GM10266 (cell line): Measurements from ENCODE around the gene ZMYM4.
"Not testable (repeated sequence)": the region's sequence is repeated elsewhere in the genome, so short reads cannot be mapped to it uniquely, and the experiment has no call there.

ENCODE experiments used
- DNase-seq: peaks from one replicate; pipeline ENCODE4 v3.0.0; 2012; ENCODE audit errors: extremely low spot score
- CTCF ChIP-seq: IDR thresholded peaks from 2 replicates; pipeline ENCODE4 v1.5.1; 2012; ENCODE audit warnings: mild to moderate bottlenecking, low read depth; ENCODE audit not compliant: control insufficient read depth, insufficient read depth; ENCODE audit errors: missing control alignments

Gene ZMYM4

GRCh38 chr1:35326246-35326866, 57.8 kb downstream of the ZMYM4 start:
- TF ChIP-seq CTCF: no peak
- no peak for DNase-seq

- DNase-seq: not testable (repeated sequence)
Observed at GRCh38 chr1:35331618-35332017, 63.1 kb downstream of the ZMYM4 start.

DNA sequence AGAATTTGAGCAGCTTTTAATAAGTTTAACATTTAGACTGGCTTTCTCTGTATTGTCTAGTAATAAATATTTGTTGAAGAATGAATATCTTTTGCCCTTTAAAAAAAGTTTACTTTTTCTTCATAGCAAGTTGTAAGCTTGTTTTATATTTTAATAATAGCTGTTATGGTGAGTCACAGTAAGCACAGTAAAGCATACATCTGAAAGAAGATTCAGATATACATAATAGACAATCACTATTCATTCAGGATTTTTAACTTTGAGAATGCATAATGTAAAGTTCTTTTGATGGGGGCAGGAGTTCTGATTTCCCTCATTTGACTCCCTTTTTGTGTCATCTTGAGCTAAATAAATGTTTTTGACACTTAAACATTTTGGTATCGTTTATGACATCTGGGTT, 66.0 kb downstream of the ZMYM4 start:
- no peak for DNase-seq
- TF ChIP-seq CTCF: no peak

- TF ChIP-seq CTCF: no peak
Observed at GRCh38 chr1:35340519-35340918, 72.0 kb downstream of the ZMYM4 start.

GRCh38 chr1:35345439-35345981, 77.0 kb downstream of the ZMYM4 start:
- no peak for DNase-seq
- TF ChIP-seq CTCF: no peak

More at GRCh38 chr1:35340519-35340918, 72.0 kb downstream of the ZMYM4 start:
- no peak for DNase-seq

DNA sequence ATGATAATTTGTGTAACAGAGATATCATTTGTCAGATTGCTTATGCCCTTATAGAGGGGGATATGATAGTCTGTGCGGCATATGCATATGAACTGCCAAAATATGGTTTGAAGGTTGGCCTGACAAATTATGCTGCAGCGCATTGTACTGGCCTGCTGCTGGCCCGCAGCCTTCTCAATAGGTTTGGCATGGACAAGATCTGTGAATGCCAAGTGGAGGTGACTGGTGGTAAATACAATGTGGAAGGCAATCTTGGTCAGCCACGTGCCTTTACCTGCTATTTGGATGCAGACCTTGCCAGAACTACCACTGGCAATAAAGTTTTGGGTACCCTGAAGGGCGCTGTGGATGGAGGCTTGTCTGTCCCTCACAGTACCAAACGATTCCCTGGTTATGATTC, 82.4 kb downstream of the ZMYM4 start:
- TF ChIP-seq CTCF: no peak

GRCh38 chr1:35359995-35360394, 91.5 kb downstream of the ZMYM4 start:
- no peak for TF ChIP-seq CTCF
- no peak for DNase-seq

More for the DNA sequence above, 82.4 kb downstream of the ZMYM4 start:
- no peak for DNase-seq

DNA sequence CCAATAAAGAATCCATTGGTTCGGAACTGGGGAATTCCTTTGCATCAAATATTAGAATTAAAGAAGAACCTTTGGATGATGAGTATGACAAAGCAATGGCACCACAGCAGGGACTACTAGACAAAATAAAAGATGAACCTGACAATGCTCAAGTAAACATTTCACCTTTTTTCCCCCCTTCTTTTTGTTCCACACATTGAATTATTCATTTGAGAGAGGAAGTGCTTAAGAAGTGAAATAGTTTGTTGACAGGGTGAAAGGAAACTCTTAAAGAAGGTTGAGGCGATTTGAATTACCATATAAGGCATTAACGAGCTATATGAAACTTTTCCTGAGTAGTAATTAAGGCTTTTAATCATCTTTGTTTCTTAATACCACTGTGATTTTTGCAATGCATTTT, 93.1 kb downstream of the ZMYM4 start:
- DNase-seq: no peak
- TF ChIP-seq CTCF: no peak
